ENCODE data around the gene RFX1. TPM values are rescaled to one million over a fixed set of nuclear protein-coding genes. Genes with fewer than 3 reads are reported as not detected.

RFX1 gene
- total RNA-seq, 1 experiment from 2014 or later, result 6.4 TPM

DNA sequence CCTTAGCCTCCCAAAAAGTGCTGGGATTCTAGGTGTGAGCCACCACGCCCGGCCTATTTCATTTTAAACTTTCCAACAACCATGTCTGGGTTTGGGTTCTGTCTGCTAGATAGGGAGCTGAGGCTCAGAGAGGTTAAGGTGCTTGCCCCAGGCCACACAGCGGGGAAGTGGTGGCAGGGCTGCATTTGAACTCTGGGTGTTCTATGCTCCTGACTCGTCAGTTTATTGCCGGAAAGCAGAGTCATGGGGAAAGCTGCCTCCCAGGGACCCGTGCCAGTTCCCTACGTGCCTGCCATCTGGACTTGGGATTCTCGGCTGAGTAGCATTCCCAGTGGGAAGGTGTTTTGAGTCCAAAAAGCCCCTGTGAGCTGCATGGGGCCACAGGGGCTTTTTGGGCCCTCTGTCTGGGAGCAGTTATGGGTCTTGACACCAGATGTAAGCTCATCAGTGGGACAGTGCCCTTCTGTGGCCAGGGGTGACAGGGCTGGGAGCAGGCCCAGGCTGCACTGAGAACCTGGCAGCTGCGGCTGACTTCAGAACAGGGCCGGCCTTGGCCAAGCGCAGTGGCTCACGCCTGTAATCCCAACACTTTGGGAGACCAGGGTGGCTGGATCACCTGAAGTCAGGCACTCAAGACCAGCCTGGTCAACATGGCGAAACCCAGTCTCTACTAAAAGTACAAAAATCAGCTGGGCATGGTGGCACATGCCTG lies 10.9 kb downstream of the RFX1 start:
- Histone ChIP-seq H3K27me3 (ENCODE audit: control insufficient read depth, insufficient read depth, low read length) (no peaks in the 10 kb centered on the region), H3K36me3 (replicated peaks; ENCODE audit: control insufficient read depth, insufficient read depth, low read length) (no peaks in the 10 kb centered on the region; the same call in 1 of the 2 replicates), H3K4me3 (ENCODE audit: insufficient read depth, low read depth, low read length) (no peak overlapping the region)
- peak; percentile 29 for DNase-seq

- H3K27me3 ChIP-seq (ENCODE audit: control insufficient read depth, insufficient read depth, low read length), result no peaks in the 10 kb centered on the region
- DNase-seq, result peak; percentile 71
- H3K4me3 ChIP-seq (ENCODE audit: insufficient read depth, low read depth, low read length), result no peak overlapping the region
- no peaks in the 10 kb centered on the region; the same call in 1 of the 2 replicates for H3K36me3 ChIP-seq (replicated peaks; ENCODE audit: control insufficient read depth, insufficient read depth, low read length)
Measured at GRCh38 chr19:13993590-13994300, 12.4 kb downstream of the RFX1 start.

- H3K4me3 ChIP-seq (ENCODE audit: insufficient read depth, low read depth, low read length), result no peak overlapping the region
- H3K36me3 ChIP-seq (replicated peaks; ENCODE audit: control insufficient read depth, insufficient read depth, low read length), result no peaks in the 10 kb centered on the region; the same call in 1 of the 2 replicates
- no peak for DNase-seq
- no peaks in the 10 kb centered on the region for H3K27me3 ChIP-seq (ENCODE audit: control insufficient read depth, insufficient read depth, low read length)
Measured at GRCh38 chr19:13992025-13992424, 14.1 kb downstream of the RFX1 start.

DNA sequence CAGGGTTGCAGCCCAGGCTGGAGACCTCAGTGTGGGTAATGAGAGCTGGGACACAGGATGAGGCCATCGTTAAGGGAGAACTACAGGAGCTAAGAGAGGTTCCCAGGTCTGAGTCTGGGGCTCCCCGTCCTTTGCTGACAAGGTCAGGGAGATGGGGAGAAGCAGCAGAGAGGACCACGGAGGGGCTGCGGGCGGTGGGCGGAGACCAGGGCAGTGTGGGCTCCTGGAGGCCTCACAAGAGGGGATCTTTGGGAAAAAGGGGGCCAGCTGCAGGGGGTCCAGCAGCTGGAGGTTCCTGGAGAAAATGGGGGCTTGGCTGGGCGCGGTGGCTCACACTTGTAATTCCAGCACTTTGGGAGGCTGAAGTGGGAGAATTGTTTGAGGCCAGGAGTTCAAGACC lies 16.0 kb downstream of the RFX1 start:
- Histone ChIP-seq H3K27me3 (ENCODE audit: control insufficient read depth, insufficient read depth, low read length) (no peaks in the 10 kb centered on the region), H3K36me3 (replicated peaks; ENCODE audit: control insufficient read depth, insufficient read depth, low read length) (no peaks in the 10 kb centered on the region; the same call in 1 of the 2 replicates), H3K4me3 (ENCODE audit: insufficient read depth, low read depth, low read length) (no peak overlapping the region)
- peak; percentile 39 for DNase-seq

GRCh38 chr19:13989487-13989886 lies 16.6 kb downstream of the RFX1 start:
- peak; percentile 60 for DNase-seq
- H3K36me3 ChIP-seq (replicated peaks; ENCODE audit: control insufficient read depth, insufficient read depth, low read length), result no peaks in the 10 kb centered on the region; the same call in 1 of the 2 replicates
- H3K4me3 ChIP-seq (ENCODE audit: insufficient read depth, low read depth, low read length), result no peak overlapping the region
- no peaks in the 10 kb centered on the region for H3K27me3 ChIP-seq (ENCODE audit: control insufficient read depth, insufficient read depth, low read length)

- no peaks in the 10 kb centered on the region for H3K27me3 ChIP-seq (ENCODE audit: control insufficient read depth, insufficient read depth, low read length)
- H3K4me3 ChIP-seq (ENCODE audit: insufficient read depth, low read depth, low read length), result no peak overlapping the region
- peak; percentile 72 for DNase-seq
- H3K36me3 ChIP-seq (replicated peaks; ENCODE audit: control insufficient read depth, insufficient read depth, low read length), result no peaks in the 10 kb centered on the region; the same call in 1 of the 2 replicates
Measured at GRCh38 chr19:13987101-13987890, 18.8 kb downstream of the RFX1 start.

DNA sequence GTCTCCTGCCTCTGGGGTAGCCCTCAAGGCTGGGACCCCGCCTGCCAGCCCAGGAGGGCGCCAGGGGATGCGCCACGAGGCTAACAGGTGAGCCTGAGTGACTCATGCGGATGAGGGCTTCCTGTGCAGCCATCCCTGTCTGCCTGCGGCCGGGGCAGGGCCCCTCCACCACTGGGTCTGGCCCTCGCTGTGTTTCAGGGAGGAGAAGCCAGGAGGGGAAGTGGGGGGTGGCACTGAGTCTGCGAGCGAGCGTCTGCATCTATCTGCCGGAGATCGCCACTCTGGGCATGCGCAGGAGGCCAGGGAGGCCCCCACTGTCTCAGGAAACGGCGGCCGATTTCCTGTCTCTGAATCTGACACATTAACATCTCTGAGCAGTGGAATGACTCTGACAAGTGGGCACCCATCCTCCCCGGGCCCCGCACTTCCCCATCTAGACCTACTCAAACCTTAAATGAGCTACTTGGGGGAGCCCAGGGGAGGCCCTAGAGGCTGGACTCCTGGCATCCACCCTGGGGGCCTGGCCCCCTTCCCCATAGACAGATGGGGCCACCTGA lies 19.7 kb downstream of the RFX1 start:
- H3K27me3 ChIP-seq (ENCODE audit: control insufficient read depth, insufficient read depth, low read length), result no peaks in the 10 kb centered on the region
- peak overlapping the region; percentile 11 for H3K4me3 ChIP-seq (ENCODE audit: insufficient read depth, low read depth, low read length)
- no peaks in the 10 kb centered on the region; the same call in 1 of the 2 replicates for H3K36me3 ChIP-seq (replicated peaks; ENCODE audit: control insufficient read depth, insufficient read depth, low read length)
- DNase-seq, result peak; percentile 97

DNA sequence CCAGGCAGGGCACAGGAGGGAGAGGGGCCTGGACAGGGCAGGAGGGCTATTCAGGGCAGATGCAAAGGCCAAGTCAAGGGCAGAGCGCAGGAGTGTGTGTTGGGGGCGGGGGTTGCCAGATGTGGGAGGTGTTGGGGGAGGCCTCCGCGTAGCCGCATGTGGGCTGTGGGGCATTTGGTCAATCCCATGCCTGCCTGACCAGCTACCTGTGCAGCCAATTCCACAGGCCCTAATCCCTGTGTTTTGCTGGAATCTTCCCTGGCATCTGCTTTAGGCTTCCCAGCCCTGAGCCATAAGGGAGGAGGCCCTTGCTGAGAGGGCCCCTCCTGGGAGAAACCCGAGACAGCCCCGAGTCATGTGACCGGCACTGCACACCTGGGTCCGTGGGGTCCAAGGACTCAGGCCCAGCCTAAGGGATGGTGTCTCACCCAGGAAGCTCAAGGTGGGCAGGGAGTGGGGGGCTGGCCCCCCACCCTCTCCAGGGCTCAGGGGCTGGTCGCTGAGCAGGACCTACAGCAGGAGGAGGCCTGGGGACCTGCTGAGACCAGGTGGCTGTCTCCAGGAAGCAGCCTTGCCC lies 20.3 kb downstream of the RFX1 start:
- Histone ChIP-seq H3K27me3 (ENCODE audit: control insufficient read depth, insufficient read depth, low read length) (no peaks in the 10 kb centered on the region), H3K4me3 (ENCODE audit: insufficient read depth, low read depth, low read length) (peak overlapping the region; percentile 11), H3K36me3 (replicated peaks; ENCODE audit: control insufficient read depth, insufficient read depth, low read length) (no peaks in the 10 kb centered on the region; the same call in 1 of the 2 replicates)
- DNase-seq, result peak; percentile 88

GRCh38 chr19:13984875-13985741 lies 21.0 kb downstream of the RFX1 start:
- no peak for DNase-seq
- Histone ChIP-seq H3K27me3 (ENCODE audit: control insufficient read depth, insufficient read depth, low read length) (no peaks in the 10 kb centered on the region), H3K4me3 (ENCODE audit: insufficient read depth, low read depth, low read length) (no peak overlapping the region), H3K36me3 (replicated peaks; ENCODE audit: control insufficient read depth, insufficient read depth, low read length) (no peaks in the 10 kb centered on the region; the same call in 1 of the 2 replicates)

- peak; percentile 80 for DNase-seq
- no peaks in the 10 kb centered on the region for H3K27me3 ChIP-seq (ENCODE audit: control insufficient read depth, insufficient read depth, low read length)
- H3K4me3 ChIP-seq (ENCODE audit: insufficient read depth, low read depth, low read length), result no peak overlapping the region
- H3K36me3 ChIP-seq (replicated peaks; ENCODE audit: control insufficient read depth, insufficient read depth, low read length), result no peaks in the 10 kb centered on the region; the same call in 1 of the 2 replicates
Measured at GRCh38 chr19:13984186-13984585, 21.9 kb downstream of the RFX1 start.

DNA sequence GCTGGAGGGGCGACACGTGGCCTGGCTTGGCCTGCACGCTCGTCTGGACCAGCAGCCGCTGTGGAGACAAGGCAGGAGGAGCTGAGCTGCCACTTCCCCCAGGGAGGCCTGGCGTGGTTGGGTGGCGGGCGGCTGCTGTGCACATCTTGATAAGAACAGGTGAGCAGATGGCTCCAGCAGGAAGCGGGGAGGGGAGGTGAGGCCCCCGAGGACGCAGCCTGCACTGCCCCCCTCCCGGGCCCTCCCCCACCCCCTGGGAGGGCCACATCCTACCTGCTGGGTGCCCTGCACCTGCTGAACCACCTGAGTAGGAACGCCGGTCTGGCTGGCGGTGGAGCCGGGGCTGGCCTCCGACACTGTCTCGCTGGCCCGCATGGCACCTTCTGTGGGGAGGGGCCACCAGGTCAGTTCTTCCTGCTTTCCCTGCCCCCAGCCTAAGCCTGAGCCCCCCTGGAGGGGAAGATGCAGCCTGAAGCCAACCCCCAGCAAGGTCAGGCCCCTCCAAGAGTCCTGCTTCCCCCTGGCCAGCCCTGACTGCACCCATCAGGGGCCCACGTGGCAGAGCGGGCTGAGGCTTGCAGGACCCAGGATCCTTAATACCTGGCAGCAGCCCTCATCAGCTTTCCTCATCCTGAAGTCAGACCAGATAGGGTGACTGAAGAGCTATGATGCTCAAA lies 22.8 kb downstream of the RFX1 start:
- peak; percentile 66 for DNase-seq
- Histone ChIP-seq H3K36me3 (replicated peaks; ENCODE audit: control insufficient read depth, insufficient read depth, low read length) (no peaks in the 10 kb centered on the region; the same call in 1 of the 2 replicates), H3K4me3 (ENCODE audit: insufficient read depth, low read depth, low read length) (no peak overlapping the region), H3K27me3 (ENCODE audit: control insufficient read depth, insufficient read depth, low read length) (no peaks in the 10 kb centered on the region)

GRCh38 chr19:13982773-13983172 lies 23.3 kb downstream of the RFX1 start:
- DNase-seq, result no peak
- Histone ChIP-seq H3K36me3 (replicated peaks; ENCODE audit: control insufficient read depth, insufficient read depth, low read length) (no peaks in the 10 kb centered on the region; the same call in 1 of the 2 replicates), H3K27me3 (ENCODE audit: control insufficient read depth, insufficient read depth, low read length) (no peaks in the 10 kb centered on the region), H3K4me3 (ENCODE audit: insufficient read depth, low read depth, low read length) (no peak overlapping the region)

GRCh38 chr19:13981988-13982501 lies 24.1 kb downstream of the RFX1 start:
- Histone ChIP-seq H3K36me3 (replicated peaks; ENCODE audit: control insufficient read depth, insufficient read depth, low read length) (no peaks in the 10 kb centered on the region; the same call in 1 of the 2 replicates), H3K4me3 (ENCODE audit: insufficient read depth, low read depth, low read length) (no peak overlapping the region), H3K27me3 (ENCODE audit: control insufficient read depth, insufficient read depth, low read length) (no peaks in the 10 kb centered on the region)
- peak; percentile 40 for DNase-seq

All from H7 (cell line).